ENCODE measurements around the gene UTP25. TPM values are rescaled to one million over a fixed set of nuclear protein-coding genes. Genes with fewer than 3 reads are reported as not detected.
A peak's percentile ranks its signal among the peaks of the same experiment; 100 is the strongest.

Gene UTP25
- total RNA-seq, 1 experiment from 2014 or later = 4.8 TPM

- TF ChIP-seq FOXP1 (CRISPR knock-in tag; IDR thresholded peaks at IDR 0.05; ENCODE audit: borderline replicate concordance) (peak; percentile 60; the same call in 1 of the 2 replicates), IRF1 (CRISPR knock-in tag; IDR thresholded peaks at IDR 0.05) (peak; percentile 41; the same call in 1 of the 2 replicates), USF2 (CRISPR knock-in tag; IDR thresholded peaks at IDR 0.05) (no peak), ZNF512 (CRISPR knock-in tag; IDR thresholded peaks at IDR 0.05; ENCODE audit: borderline replicate concordance) (no peak), GABPB1 (CRISPR knock-in tag; IDR thresholded peaks at IDR 0.05) (0 out of 2 replicates have a peak, but pooled peaks have one; percentile 56), ZNF263 (CRISPR knock-in tag; IDR thresholded peaks at IDR 0.05; ENCODE audit: low read depth) (no peak), FOXJ3 (CRISPR knock-in tag; IDR thresholded peaks at IDR 0.05; ENCODE audit: borderline replicate concordance) (no peak), PRDM15 (CRISPR knock-in tag; IDR thresholded peaks at IDR 0.05) (0 out of 2 replicates have a peak, but pooled peaks have one; percentile 16), CREM (CRISPR knock-in tag; IDR thresholded peaks at IDR 0.05) (peak; percentile 97), E2F4 (CRISPR knock-in tag; IDR thresholded peaks at IDR 0.05; ENCODE audit: borderline replicate concordance, low read depth) (no peak), ZBTB21 (CRISPR knock-in tag; IDR thresholded peaks at IDR 0.05; ENCODE audit: borderline replicate concordance) (peak; percentile 98), ZMAT4 (CRISPR knock-in tag; IDR thresholded peaks at IDR 0.05) (0 out of 2 replicates have a peak, but pooled peaks have one; percentile 46), ETV6 (CRISPR knock-in tag; IDR thresholded peaks at IDR 0.05) (peak; percentile 59; the same call in 1 of the 2 replicates), FOXK1 (CRISPR knock-in tag; IDR thresholded peaks at IDR 0.05) (peak; percentile 94), ZBTB43 (CRISPR knock-in tag; IDR thresholded peaks at IDR 0.05) (0 out of 2 replicates have a peak, but pooled peaks have one; percentile 49), CBFB (CRISPR knock-in tag; IDR thresholded peaks at IDR 0.05; ENCODE audit: low read depth) (no peak)
Measured at GRCh38 chr1:209784265-209785169, 43.3 kb upstream of the UTP25 start, which contains the start of gene C1orf74 (continued).
